Peyer's patch (tissue), 4 donors: ENCODE data around the gene DDX41. TPM values are rescaled to one million over a fixed set of nuclear protein-coding genes. Genes with fewer than 3 reads are reported as not detected.

Source experiments
- DNase-seq, 3 donors: peaks; one replicate each; pipeline ENCODE4 v3.0.0-alpha.2; 2017 to 2019
- H3K27ac ChIP-seq, 4 donors: fragments of 200-600 bp; sonication (generic); one replicate each; pipeline ENCODE4 v1.5.1; 2016 to 2019
- H3K27me3 ChIP-seq, 2 donors: fragments of 200-600 bp; sonication (generic); one replicate each; pipeline ENCODE4 v1.5.1; 2019
- H3K36me3 ChIP-seq, 3 donors: fragments of 200-600 bp; sonication (generic); one replicate each; pipeline ENCODE4 v1.5.1; 2016 to 2019
- H3K4me1 ChIP-seq, 4 donors: fragments of 200-600 bp; sonication (generic); one replicate each; pipeline ENCODE4 v1.5.1; 2016 to 2019
- H3K4me3 ChIP-seq, 4 donors: fragments of 200-600 bp; sonication (generic); 1 replicate in 3 of 4; 2 replicates in 1 of 4; pipeline ENCODE4 v1.5.1; 2016 to 2019; ENCODE audit warnings: mild to moderate bottlenecking in 1 of 4
- H3K9me3 ChIP-seq, 4 donors: fragments of 200-600 bp; sonication (generic); one replicate each; pipeline ENCODE4 v1.5.1; 2016 to 2019; ENCODE audit warnings: mild to moderate bottlenecking in 1 of 4
- CTCF ChIP-seq, 6 experiments: fragments of 450-650 bp in 4 of 6; fragments of 200-600 bp in 2 of 6; sonication (generic) in 1 of 6; IDR thresholded peaks; one replicate each; pipeline ENCODE4 v1.5.1; 2017 to 2019; ENCODE audit warnings: antibody characterized with exemption in 6 of 6, mild to moderate bottlenecking in 3 of 6, moderate library complexity in 1 of 6
- POLR2A ChIP-seq, 2 donors: fragments of 450-650 bp; IDR thresholded peaks; one replicate each; pipeline ENCODE4 v1.5.1; 2017; ENCODE audit warnings: antibody characterized with exemption in 2 of 2, mild to moderate bottlenecking in 2 of 2, moderate library complexity in 2 of 2
- total RNA-seq, 4 donors: library from RNA; depleted of rRNA; stranded (reverse); fragments of >200 nt; gene quantifications; one replicate each; pipeline ENCODE4 v1.1.0, GENCODE V29; 2016

Gene DDX41
- total RNA-seq, 4 donors from 2014 or later = 103 to 168 (median 118) TPM

DNA sequence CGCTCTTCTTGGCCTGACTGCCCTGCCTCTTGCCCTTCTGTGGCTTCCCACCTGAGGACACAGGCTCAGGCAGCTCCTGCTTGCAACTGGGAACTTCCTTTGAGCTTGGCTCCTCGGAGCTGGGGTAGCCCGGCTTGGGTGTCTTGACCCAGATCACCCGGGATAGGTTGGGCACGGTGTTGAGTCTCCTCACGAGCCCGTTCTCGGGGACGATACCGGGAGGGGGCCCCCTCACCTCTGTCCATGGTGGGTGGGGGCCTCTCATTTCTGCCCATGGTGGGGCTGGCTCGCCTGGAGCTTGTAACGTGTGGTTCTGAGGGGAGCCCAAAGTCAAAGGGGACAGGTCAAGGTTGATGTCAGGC, 7.8 kb upstream of the DDX41 start:
- Histone ChIP-seq H3K36me3 (peaks cover 0 to 81% (median 0%) of the 10 kb centered on the region in 3 donors), H3K9me3 (no peaks in the 10 kb centered on the region), H3K27me3 (no peaks in the 10 kb centered on the region), H3K4me3 (no peak overlapping the region), H3K4me1 (no peaks in the 10 kb centered on the region), H3K27ac (no peak overlapping the region)
- TF ChIP-seq CTCF (IDR thresholded peaks at IDR 0.05) = no peak
- TF ChIP-seq POLR2A (IDR thresholded peaks at IDR 0.05) = no peak
- DNase-seq = peak in 1 of 3 donors; percentile 15

- peak in 1 of 3 donors; percentile 40 for DNase-seq
- no peaks in the 10 kb centered on the region for H3K9me3 ChIP-seq
- H3K4me3 ChIP-seq = no peak overlapping the region
- H3K36me3 ChIP-seq = peaks cover 0 to 75% (median 0%) of the 10 kb centered on the region in 3 donors
- no peaks in the 10 kb centered on the region for H3K27me3 ChIP-seq
- H3K4me1 ChIP-seq = no peaks in the 10 kb centered on the region
- TF ChIP-seq POLR2A (IDR thresholded peaks at IDR 0.05) (no peak), CTCF (IDR thresholded peaks at IDR 0.05) (no peak)
- no peak overlapping the region for H3K27ac ChIP-seq
These were observed 7.2 kb upstream of the DDX41 start for GRCh38 chr5:177523711-177524538.

- Histone ChIP-seq H3K9me3 (no peaks in the 10 kb centered on the region), H3K36me3 (peaks cover 0 to 48% (median 0%) of the 10 kb centered on the region in 3 donors), H3K4me3 (no peak overlapping the region), H3K27ac (peak overlapping the region in 1 of 4 donors; percentile 8), H3K27me3 (no peaks in the 10 kb centered on the region), H3K4me1 (peaks cover 0 to 9% (median 3%) of the 10 kb centered on the region in 4 donors)
- DNase-seq = peak in 1 of 3 donors; percentile 43
- TF ChIP-seq POLR2A (IDR thresholded peaks at IDR 0.05) (no peak), CTCF (IDR thresholded peaks at IDR 0.05) (no peak)
These were observed 4.3 kb upstream of the DDX41 start for GRCh38 chr5:177520916-177521513.

GRCh38 chr5:177520271-177520670, 3.5 kb upstream of the DDX41 start:
- Histone ChIP-seq H3K36me3 (peaks cover 0 to 47% (median 0%) of the 10 kb centered on the region in 3 donors), H3K4me3 (no peak overlapping the region), H3K27ac (no peak overlapping the region), H3K27me3 (no peaks in the 10 kb centered on the region), H3K9me3 (no peaks in the 10 kb centered on the region), H3K4me1 (peaks cover 0 to 14% (median 9%) of the 10 kb centered on the region in 4 donors)
- TF ChIP-seq CTCF (IDR thresholded peaks at IDR 0.05) (no peak), POLR2A (IDR thresholded peaks at IDR 0.05) (no peak)
- DNase-seq = peak in 1 of 3 donors; percentile 32

GRCh38 chr5:177519463-177520235, 2.9 kb upstream of the DDX41 start:
- H3K4me3 ChIP-seq = no peak overlapping the region
- peak in 1 of 3 donors; percentile 29 for DNase-seq
- no peaks in the 10 kb centered on the region for H3K27me3 ChIP-seq
- no peaks in the 10 kb centered on the region for H3K9me3 ChIP-seq
- peaks cover 0 to 46% (median 0%) of the 10 kb centered on the region in 3 donors for H3K36me3 ChIP-seq
- H3K27ac ChIP-seq = no peak overlapping the region
- TF ChIP-seq POLR2A (IDR thresholded peaks at IDR 0.05) = no peak
- TF ChIP-seq CTCF (IDR thresholded peaks at IDR 0.05) = no peak
- H3K4me1 ChIP-seq = peaks cover 0 to 17% (median 11%) of the 10 kb centered on the region in 4 donors
